GM19025 (cell line): Measurements from ENCODE around the gene LYPD3.
"Not testable (repeated sequence)": the region's sequence is repeated elsewhere in the genome, so short reads cannot be mapped to it uniquely, and the experiment has no call there.

Experiments used
- ATAC-seq: cut with Tn5 transposase; IDR thresholded peaks from one replicate; pipeline ENCODE4 v1.9.1; 2021; ENCODE audit warnings: mild to moderate bottlenecking, low read depth, moderate library complexity; ENCODE audit not compliant: unreplicated experiment

LYPD3 gene

GRCh38 chr19:43438291-43439031, 26.9 kb downstream of the LYPD3 start:
- ATAC-seq = no peak

DNA sequence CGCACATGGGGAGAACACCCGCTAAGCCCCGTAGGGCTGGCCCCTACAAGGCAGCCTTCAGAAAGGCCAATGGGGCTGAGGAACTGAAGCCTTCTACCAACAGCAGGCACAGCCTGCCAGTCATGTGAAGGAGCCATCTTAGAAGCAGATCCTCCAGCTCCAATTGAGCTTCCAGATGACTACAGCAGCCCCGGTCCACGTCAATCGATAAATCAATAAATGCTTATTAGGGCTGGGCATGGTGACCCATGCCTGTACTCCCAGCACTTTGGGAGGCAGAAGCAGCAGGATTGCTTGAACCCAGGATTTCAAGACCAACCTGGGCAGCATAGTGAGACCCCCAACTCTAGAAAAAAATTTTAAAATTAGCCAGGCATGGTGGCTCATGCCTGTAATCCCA, 27.7 kb downstream of the LYPD3 start:
- ATAC-seq = no peak

DNA sequence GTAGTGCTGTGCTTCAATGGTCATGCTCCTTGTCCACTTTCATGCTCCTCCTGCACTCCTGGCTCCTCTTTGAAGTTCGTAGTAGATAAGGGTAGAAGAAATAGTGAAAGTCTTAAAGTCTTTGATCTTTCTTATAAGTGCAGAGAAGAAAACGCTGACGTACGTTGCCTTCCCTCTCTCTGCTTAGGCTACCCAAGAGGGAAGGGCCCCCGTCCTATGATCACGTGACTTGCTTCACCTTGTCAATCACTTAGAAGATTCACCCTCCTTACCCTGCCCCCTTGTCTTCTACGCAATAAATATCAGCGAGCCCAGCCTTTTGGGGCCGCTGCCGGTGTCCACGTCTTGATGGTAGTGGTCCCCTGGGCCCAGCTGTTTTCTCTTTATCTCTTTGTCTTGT, 28.1 kb downstream of the LYPD3 start:
- not testable (repeated sequence) for ATAC-seq

DNA sequence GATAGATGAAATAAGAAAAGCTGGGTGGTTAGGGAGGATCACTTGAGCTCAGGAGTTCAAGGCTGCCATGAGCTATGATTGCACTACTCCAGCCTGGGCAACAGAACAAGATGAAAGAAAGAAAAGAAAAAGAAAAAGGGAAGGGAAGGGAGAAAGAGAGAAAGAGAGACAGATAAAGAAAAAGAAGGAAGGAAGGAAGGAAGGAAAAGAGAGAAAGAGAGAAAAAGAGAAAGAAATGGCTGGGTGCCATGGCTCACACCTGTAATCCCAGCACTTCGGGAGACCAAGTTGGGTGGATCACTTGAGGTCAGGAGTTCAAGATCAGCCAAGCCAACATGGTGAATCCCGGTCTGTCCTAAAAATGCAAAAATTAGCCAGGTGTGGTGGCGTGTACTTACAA, 29.6 kb downstream of the LYPD3 start:
- ATAC-seq = no peak

- no peak for ATAC-seq
These were observed 31.7 kb downstream of the LYPD3 start for GRCh38 chr19:43433689-43434088.

- ATAC-seq = no peak
These were observed 32.1 kb downstream of the LYPD3 start for GRCh38 chr19:43433358-43433673.

DNA sequence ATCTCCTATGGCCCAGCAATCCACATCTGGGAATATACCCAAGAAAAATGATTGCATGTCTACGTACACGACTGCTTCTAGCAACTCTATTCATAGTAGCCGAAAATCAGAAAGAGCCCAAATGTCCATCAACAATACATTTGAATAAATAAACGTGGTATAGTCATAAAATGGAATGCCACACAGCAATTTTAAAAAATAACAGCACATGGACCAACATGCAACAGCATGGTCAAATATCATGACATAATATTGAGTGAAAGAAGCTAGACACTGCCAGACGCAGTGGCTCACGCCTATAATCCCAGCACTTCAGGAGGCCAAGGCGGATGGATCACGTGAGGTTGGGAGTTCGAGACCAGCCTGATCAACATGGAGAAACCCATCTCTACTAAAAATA, 34.4 kb downstream of the LYPD3 start:
- no peak for ATAC-seq

GRCh38 chr19:43430142-43430710, 35.2 kb downstream of the LYPD3 start:
- ATAC-seq = no peak

- no peak for ATAC-seq
These were observed 36.0 kb downstream of the LYPD3 start for GRCh38 chr19:43429395-43429794.

DNA sequence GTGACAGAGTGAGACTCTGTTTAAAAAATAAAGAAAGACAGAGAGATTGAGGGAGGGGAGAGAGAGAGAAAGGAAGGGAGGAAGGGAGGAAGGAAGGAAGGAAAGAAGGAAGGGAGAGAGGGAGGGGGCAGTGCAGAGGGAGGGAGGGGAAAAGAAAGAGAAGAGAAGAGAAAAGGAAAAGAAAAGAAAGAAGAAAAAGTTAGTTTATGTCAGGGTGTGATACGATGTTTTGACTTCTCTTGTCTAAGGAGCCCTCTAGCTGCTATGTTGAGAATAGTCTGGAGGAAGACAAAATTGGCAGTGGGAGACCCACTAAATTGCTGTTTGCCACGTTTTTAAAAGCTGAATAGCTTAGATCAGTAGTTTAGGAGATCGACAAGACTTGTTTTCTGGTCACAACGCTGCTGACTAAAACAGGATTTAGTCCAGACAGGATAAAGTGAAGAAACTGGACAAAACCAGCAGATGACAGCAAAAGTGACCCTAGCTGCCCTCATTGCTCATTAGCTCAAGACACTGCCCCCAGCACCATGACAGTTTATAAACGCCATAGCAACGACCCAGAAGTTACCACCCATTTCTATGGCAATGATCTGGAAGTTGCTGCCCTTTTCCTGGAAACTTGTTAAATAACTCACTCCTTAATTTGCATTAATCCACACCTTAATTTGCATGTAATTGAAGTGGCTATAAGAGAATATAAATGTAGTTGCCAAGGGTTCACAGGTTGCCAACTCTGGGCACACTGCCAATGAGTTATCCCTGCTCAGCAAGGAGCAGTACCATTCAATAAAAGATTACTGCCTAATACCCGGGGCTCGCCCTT, 39.6 kb downstream of the LYPD3 start:
- ATAC-seq = no peak

DNA sequence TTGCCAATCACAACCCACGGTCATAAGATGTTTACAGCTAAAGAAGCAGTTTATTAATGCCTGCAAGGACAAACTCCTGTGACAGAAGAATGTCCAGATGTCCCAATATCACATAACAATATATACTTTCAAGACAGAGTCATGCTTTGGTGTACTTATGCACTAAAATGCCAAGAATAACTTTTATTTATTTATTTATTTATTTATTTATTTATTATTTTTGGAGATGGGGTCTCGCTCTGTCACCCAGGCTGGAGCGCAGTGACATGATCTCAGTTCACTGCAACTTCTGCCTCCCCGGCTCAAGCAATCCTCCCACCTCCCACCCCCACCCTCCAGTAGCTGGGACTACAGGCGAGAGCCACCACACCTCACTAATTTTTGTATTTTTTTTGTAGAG, 41.6 kb downstream of the LYPD3 start:
- no peak for ATAC-seq

- no peak for ATAC-seq
These were observed 42.7 kb downstream of the LYPD3 start for GRCh38 chr19:43422689-43423066.

DNA sequence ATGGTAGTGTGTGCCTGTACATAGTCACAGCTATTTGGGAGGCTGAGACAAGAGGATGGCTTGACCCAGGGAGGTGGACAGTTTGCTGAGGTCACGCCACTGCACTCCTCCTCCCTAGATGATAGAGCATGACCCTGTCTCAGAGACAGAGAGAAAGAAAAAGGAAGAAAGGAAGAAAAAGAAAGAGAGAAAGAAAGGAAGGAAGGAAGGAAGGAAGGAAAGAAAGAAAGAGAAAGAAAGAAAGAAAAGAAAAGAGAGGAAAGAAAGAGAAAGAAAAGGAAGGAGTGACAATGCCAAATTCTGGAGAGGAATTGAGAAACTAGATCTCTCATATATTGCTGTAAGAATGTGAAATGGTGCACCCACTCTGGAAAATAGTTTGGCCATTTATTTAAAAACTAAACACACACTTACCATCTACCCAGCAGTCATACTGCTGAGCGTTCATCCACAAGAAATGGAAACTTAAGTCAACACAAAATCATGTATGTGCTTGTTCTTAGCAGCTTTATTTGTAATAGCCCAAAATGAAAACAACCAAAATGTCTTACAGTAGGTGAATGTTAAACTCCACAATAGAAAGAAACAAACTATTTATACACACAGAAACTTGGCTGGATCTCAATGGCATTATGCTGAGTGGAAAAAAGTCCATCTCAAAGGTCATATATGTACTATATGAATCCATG, 43.3 kb downstream of the LYPD3 start:
- ATAC-seq = no peak

DNA sequence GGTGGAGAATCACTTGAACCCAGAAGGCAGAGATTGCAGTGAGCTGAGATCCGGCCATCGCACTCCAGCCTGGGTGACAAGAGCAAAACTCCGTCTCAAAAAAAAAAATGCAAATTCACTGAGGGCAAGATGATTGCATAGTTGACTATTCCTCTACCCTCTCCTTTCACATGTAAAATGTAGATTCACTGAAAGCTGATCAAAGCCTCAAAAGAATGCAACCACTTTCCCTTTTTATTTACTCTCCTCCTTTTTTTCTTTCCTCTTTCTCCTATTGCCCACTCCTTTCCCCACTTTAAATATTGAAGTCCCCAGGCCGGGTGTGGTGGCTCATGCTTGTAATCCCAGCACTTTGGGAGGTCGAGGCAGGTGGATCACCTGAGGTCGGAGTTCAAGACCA, 44.5 kb downstream of the LYPD3 start:
- ATAC-seq = no peak

GRCh38 chr19:43416951-43417623, 48.3 kb downstream of the LYPD3 start:
- no peak for ATAC-seq

DNA sequence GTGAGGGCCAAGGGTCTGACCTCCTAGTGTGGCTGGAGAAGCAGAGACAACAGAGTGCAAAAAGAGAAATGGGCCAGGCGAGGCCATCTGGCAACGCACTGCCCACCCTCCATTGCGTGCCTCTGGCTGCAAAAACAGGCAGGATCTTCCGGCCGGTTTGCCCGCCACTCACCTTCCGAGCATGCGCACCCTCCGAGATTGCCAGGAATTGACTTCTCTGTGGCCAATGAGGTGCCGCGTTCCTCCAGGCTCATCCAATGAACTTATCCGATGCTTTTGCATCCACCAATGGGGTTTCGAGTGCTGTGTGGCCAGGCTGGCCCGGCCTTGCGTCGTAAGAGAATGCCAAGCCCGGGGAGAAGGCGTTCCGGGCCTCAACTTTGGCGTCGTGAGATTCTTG, 50.9 kb downstream of the LYPD3 start, which contains the start of gene TEX101:
Gene TEX101, plus strand, starts transcription at position 337 of the 400 bp plus-strand sequence. CDS start 1,030 bp downstream, outside the sequence.
- ATAC-seq = no peak

- no peak for ATAC-seq
These were observed 53.0 kb downstream of the LYPD3 start for GRCh38 chr19:43412441-43412840.
